Measurements from ENCODE around the gene BTBD9.

The BTBD9 gene

GRCh38 chr6:38161754-38162492, 477.8 kb downstream of the BTBD9 start:
- no peak overlapping the region for H3K4me3 ChIP-seq (ENCODE audit: low read depth, low read length)
- ChIA-PET CTCF (no interaction called here), POLR2A (no interaction called here)
- TF ChIP-seq CTCF (IDR thresholded peaks at IDR 0.05; ENCODE audit: insufficient read depth, low read length, missing control alignments): no peak
- no peak for DNase-seq (ENCODE audit: low read depth, low spot score)

DNA sequence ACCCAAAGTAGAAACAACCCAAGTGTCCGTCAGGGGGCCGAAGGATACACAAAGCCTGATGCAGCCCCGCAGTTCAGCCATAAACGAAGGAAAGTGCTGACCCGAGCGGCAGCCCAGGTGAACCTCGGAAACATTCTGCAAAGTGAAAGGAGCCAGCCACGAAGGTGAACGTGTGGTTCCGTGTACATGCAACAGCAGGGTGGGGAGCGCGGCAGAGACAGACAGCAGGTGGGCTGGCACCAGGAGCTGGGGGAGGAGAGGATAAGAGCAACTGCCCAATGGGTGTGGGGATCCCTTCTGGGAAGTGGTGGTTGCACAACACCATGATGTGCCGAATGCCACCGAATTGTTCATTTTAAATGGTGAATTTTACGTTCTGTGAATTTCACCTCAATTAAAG, 478.4 kb downstream of the BTBD9 start:
- ChIA-PET POLR2A (no interaction called here), CTCF (no interaction called here)
- H3K4me3 ChIP-seq (ENCODE audit: low read depth, low read length): no peak overlapping the region
- no peak for TF ChIP-seq CTCF (IDR thresholded peaks at IDR 0.05; ENCODE audit: insufficient read depth, low read length, missing control alignments)
- DNase-seq (ENCODE audit: low read depth, low spot score): no peak

GRCh38 chr6:38160831-38161230, 478.9 kb downstream of the BTBD9 start:
- CTCF ChIA-PET: no interaction called here
- no peak for DNase-seq (ENCODE audit: low read depth, low spot score)
- H3K4me3 ChIP-seq (ENCODE audit: low read depth, low read length): no peak overlapping the region
- POLR2A ChIA-PET: no interaction called here
- TF ChIP-seq CTCF (IDR thresholded peaks at IDR 0.05; ENCODE audit: insufficient read depth, low read length, missing control alignments): no peak

DNA sequence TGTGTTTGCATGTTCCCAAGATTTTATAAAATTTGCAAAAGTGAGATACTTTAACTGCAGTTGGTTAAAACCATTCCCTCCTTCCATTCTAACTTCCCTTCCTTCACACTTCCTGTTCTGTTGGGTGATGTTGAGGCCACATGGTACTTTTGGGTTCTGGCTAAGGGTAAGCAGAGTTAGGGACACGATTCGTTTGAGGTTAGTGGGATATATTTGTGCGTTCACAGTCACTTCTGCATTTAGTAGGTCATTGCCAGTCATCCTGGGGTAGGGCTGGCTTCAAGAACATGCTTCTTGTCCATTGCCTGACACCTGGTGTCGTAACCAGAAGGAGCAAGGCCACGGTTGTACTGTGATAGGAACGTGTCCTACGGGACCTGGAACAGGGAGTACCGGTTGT, 480.1 kb downstream of the BTBD9 start:
- CTCF ChIA-PET: no interaction called here

DNA sequence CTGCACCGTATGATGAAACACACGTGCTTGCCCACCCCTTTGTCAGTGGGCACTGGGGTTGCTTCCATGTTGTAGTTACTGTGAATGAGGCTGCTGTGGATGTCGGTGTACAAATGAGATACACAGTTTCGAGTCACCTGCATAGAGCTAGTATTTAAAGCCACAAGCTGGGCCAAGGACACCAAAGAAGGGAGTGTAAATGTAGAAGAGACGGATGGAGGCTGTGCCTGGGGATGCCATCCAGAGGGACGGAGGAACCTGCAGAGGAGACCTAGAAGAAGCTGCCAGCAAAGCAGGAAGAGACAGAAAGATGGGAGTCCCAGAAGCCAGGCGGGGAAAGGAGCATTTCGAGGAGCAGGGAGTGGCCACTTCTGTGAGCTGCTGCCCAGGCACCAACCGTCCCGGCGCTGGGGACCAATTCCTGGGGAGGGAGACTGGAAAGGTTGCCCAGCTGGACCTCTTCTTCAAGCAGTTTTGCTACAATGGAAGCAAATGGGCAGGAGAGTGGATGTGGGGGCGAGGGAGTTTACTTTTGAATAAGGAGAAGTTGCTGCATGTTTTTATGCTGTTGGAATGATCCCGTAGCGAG, 480.9 kb downstream of the BTBD9 start:
- DNase-seq (ENCODE audit: low read depth, low spot score): no peak
- no peak for TF ChIP-seq CTCF (IDR thresholded peaks at IDR 0.05; ENCODE audit: insufficient read depth, low read length, missing control alignments)
- ChIA-PET CTCF (interaction anchor here (0.6 kb wide), 1 partner anchor 47 kb away, joined by 3 read pairs; no protein-coding TSS in a partner anchor), POLR2A (no interaction called here)
- no peak overlapping the region for H3K4me3 ChIP-seq (ENCODE audit: low read depth, low read length)

More for the DNA sequence above, 480.1 kb downstream of the BTBD9 start:
- POLR2A ChIA-PET: no interaction called here
- TF ChIP-seq CTCF (IDR thresholded peaks at IDR 0.05; ENCODE audit: insufficient read depth, low read length, missing control alignments): no peak
- no peak for DNase-seq (ENCODE audit: low read depth, low spot score)
- no peak overlapping the region for H3K4me3 ChIP-seq (ENCODE audit: low read depth, low read length)

- TF ChIP-seq CTCF (IDR thresholded peaks at IDR 0.05; ENCODE audit: insufficient read depth, low read length, missing control alignments): no peak
- no peak for DNase-seq (ENCODE audit: low read depth, low spot score)
- CTCF ChIA-PET: no interaction called here
- POLR2A ChIA-PET: no interaction called here
- no peak overlapping the region for H3K4me3 ChIP-seq (ENCODE audit: low read depth, low read length)
Observed at GRCh38 chr6:38157905-38158304, 481.8 kb downstream of the BTBD9 start.

Measured in AG04449 (cell line).